OCI-LY7 (cell line): ENCODE data around the gene UBXN11. TPM values are rescaled to one million over a fixed set of nuclear protein-coding genes. Genes with fewer than 3 reads are reported as not detected.

Experiments used
- BruUV-seq: library from RNA; stranded (reverse); fragments of 400-500 nt; replicated peaks from 2 replicates; lab custom pipeline; 2021; lab: Mats Ljungman, UMichigan
- CTCF ChIA-PET: fragments of 300-600 bp; sonication (Branson Sonifier 250); formaldehyde crosslinking; loops from one replicate; lab custom pipeline; 2022; ENCODE audit warnings: antibody characterized with exemption; ENCODE audit not compliant: unreplicated experiment; lab: Charles Lee
- POLR2A ChIA-PET: fragments of 300-600 bp; sonication (Branson Sonifier 250); formaldehyde crosslinking; loops from one replicate; lab custom pipeline; 2022; ENCODE audit warnings: antibody characterized with exemption; lab: Charles Lee
- DNase-seq: peaks from one replicate; pipeline ENCODE4 v3.0.0-alpha.2; 2015; ENCODE audit warnings: low spot score
- H2AFZ ChIP-seq: fragments of 200-600 bp; sonication (generic), shearing (Covaris generic); 2 replicates; pipeline ENCODE4 v1.6.1; 2014; ENCODE audit warnings: mild to moderate bottlenecking, antibody characterized with exemption, low read length, moderate library complexity
- H3K27ac ChIP-seq: fragments of 200-600 bp; sonication (generic); 2 replicates; pipeline ENCODE4 v1.5.1; 2014; ENCODE audit warnings: mixed run types, low read depth, mild to moderate bottlenecking, moderate library complexity, low read length, inconsistent platforms; ENCODE audit not compliant: poor library complexity, severe bottlenecking
- H3K36me3 ChIP-seq: fragments of 200-600 bp; sonication (generic); 2 replicates; pipeline ENCODE4 v1.6.1; 2014; ENCODE audit warnings: mild to moderate bottlenecking, antibody characterized with exemption, low read length, moderate library complexity, mixed read lengths; ENCODE audit not compliant: insufficient read depth
- H3K4me1 ChIP-seq: fragments of 200-600 bp; sonication (generic); 2 replicates; pipeline ENCODE4 v1.5.1; 2014; ENCODE audit warnings: mild to moderate bottlenecking, low read length; ENCODE audit not compliant: insufficient read depth, poor library complexity, severe bottlenecking
- H3K4me2 ChIP-seq: fragments of 200-600 bp; sonication (generic); 2 replicates; pipeline ENCODE4 v1.6.1; 2014; ENCODE audit warnings: mild to moderate bottlenecking, low read length
- H3K4me3 ChIP-seq: fragments of 200-600 bp; sonication (generic); 2 replicates; pipeline ENCODE4 v1.5.1; 2014; ENCODE audit warnings: mild to moderate bottlenecking, low read depth, low read length; ENCODE audit not compliant: poor library complexity, severe bottlenecking
- H3K79me2 ChIP-seq: fragments of 200-600 bp; sonication (generic); 2 replicates; pipeline ENCODE4 v1.6.1; 2016; ENCODE audit warnings: low read depth, mild to moderate bottlenecking, low read length, moderate library complexity, mixed read lengths; ENCODE audit not compliant: insufficient read depth
- H3K9me2 ChIP-seq: fragments of 200-600 bp; sonication (generic); 2 replicates; pipeline ENCODE4 v1.6.1; 2016; ENCODE audit warnings: mild to moderate bottlenecking, low read length, mixed read lengths; ENCODE audit not compliant: insufficient read depth
- H3K9me3 ChIP-seq: fragments of 200-600 bp; sonication (generic); 2 replicates; pipeline ENCODE4 v1.6.1; 2014; ENCODE audit warnings: mild to moderate bottlenecking, mixed run types, low read length, mixed read lengths
- H4K20me1 ChIP-seq: fragments of 200-600 bp; sonication (generic); 2 replicates; pipeline ENCODE4 v1.6.1; 2014; ENCODE audit warnings: mild to moderate bottlenecking, antibody characterized with exemption, low read length, moderate library complexity, mixed read lengths; ENCODE audit not compliant: insufficient read depth
- CTCF ChIP-seq: fragments of 200-600 bp; sonication (generic); conservative IDR thresholded peaks from 2 replicates; pipeline ENCODE4 v1.5.1; 2014; ENCODE audit warnings: mild to moderate bottlenecking, antibody characterized with exemption, low read length, moderate library complexity, mixed read lengths
- EZH2phosphoT487 ChIP-seq: fragments of 200-600 bp; sonication (generic); IDR thresholded peaks from 2 replicates; pipeline ENCODE4 v1.6.1; 2018; ENCODE audit warnings: low read depth, borderline replicate concordance, mild to moderate bottlenecking, mixed run types, antibody characterized with exemption, low read length, moderate library complexity, mixed read lengths
- intact Hi-C: fragments of 100-400 bp; cut with micrococcal nuclease; formaldehyde crosslinking; loops from one replicate; pipeline ENCODE4 v1.10.0; 2022; ENCODE audit not compliant: unreplicated experiment
- total RNA-seq, 2 experiments: library from RNA; depleted of rRNA in 1 of 2; stranded (reverse); fragments of >200 nt in 1 of 2; shearing (Covaris generic) in 1 of 2; gene quantifications; 2 replicates each; pipeline ENCODE4 v1.2.3, GENCODE V29; 2014 to 2022

UBXN11 gene
- total RNA-seq, 2 experiments from 2014 or later: 75.8 to 111 TPM

GRCh38 chr1:26274801-26275425, 31.5 kb downstream of the UBXN11 start:
- Histone ChIP-seq H2AFZ (no peak overlapping the region), H3K4me2 (no peak overlapping the region), H3K79me2 (no peaks in the 10 kb centered on the region), H3K4me3 (no peak overlapping the region), H3K9me3 (no peaks in the 10 kb centered on the region), H3K27ac (no peak overlapping the region), H3K36me3 (peaks cover 88% of the 10 kb centered on the region), H4K20me1 (no peaks in the 10 kb centered on the region), H3K9me2 (no peaks in the 10 kb centered on the region), H3K4me1 (peaks cover 26% of the 10 kb centered on the region)
- DNase-seq: no peak
- ChIA-PET CTCF (no interaction called here), POLR2A (interaction anchor here (0.6 to 0.7 kb wide), 2 partner anchors 48 to 105 kb away, joined by 3 read pairs; no protein-coding TSS in a partner anchor)
- BruUV-seq: no TSS peak
- TF ChIP-seq EZH2phosphoT487 (no peak), CTCF (no peak)
- intact Hi-C loops: loop anchor here (2.0 kb wide), 1 partner anchor 142 kb away; no protein-coding TSS in a partner anchor

- H3K9me2 ChIP-seq: no peaks in the 10 kb centered on the region
- BruUV-seq: no TSS peak
- no peak overlapping the region for H2AFZ ChIP-seq
- H4K20me1 ChIP-seq: no peaks in the 10 kb centered on the region
- H3K79me2 ChIP-seq: no peaks in the 10 kb centered on the region
- H3K9me3 ChIP-seq: peaks cover 20% of the 10 kb centered on the region
- H3K27ac ChIP-seq: no peak overlapping the region
- DNase-seq: no peak
- no peak overlapping the region for H3K4me2 ChIP-seq
- ChIA-PET POLR2A (interaction anchor here (0.6 kb wide), 1 partner anchor 192 kb away, joined by 3 read pairs; no protein-coding TSS in a partner anchor), CTCF (no interaction called here)
- intact Hi-C loops: no loop called here
- no peak for TF ChIP-seq CTCF
- TF ChIP-seq EZH2phosphoT487: no peak
- peaks cover 94% of the 10 kb centered on the region for H3K36me3 ChIP-seq
- H3K4me3 ChIP-seq: no peak overlapping the region
- no peaks in the 10 kb centered on the region for H3K4me1 ChIP-seq
Observed at GRCh38 chr1:26269198-26269550, 37.3 kb downstream of the UBXN11 start.
